ENCODE results near the gene N4BP2L1. TPM values are rescaled to one million over a fixed set of nuclear protein-coding genes. Genes with fewer than 3 reads are reported as not detected.

Gene N4BP2L1
- total RNA-seq, 2 experiments from 2014 or later, result 7.9 to 14.6 TPM

DNA sequence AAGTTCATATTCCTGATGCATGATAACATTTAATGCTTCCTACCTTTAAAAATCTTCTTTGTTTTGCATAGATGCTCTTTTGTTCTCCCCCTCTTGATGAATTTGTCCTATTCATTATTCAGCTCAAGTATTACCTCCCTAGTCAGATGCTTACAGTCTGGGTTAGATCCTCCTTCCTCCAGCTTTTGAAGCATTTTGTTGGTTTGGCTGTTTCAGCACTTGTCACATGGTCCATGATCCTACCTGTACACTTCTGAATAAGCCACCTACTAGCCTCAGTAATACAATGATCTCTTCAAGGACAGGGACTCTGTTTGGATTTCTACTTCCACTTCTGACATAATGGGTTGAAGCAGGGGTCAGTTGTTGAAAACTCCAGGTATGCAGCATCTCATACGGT is 37.4 kb downstream of the N4BP2L1 start:
- no peaks in the 10 kb centered on the region for H3K9me3 ChIP-seq (ENCODE audit: low read length)
- POLR2A ChIA-PET, result no interaction called here
- H2AFZ ChIP-seq (ENCODE audit: low read length), result no peak overlapping the region
- peaks cover 66% of the 10 kb centered on the region for H3K36me3 ChIP-seq (ENCODE audit: insufficient read depth, low read length)
- CTCF ChIA-PET (ENCODE audit: unreplicated experiment), result no interaction called here
- H3K4me1 ChIP-seq (ENCODE audit: insufficient read depth, low read length, poor library complexity, severe bottlenecking), result no peaks in the 10 kb centered on the region
- H4K20me1 ChIP-seq (ENCODE audit: insufficient read depth, low read length), result no peaks in the 10 kb centered on the region
- no peak for TF ChIP-seq EZH2phosphoT487 (IDR thresholded peaks at IDR 0.05; ENCODE audit: borderline replicate concordance, low read depth, low read length)
- TF ChIP-seq, protein P1, sequence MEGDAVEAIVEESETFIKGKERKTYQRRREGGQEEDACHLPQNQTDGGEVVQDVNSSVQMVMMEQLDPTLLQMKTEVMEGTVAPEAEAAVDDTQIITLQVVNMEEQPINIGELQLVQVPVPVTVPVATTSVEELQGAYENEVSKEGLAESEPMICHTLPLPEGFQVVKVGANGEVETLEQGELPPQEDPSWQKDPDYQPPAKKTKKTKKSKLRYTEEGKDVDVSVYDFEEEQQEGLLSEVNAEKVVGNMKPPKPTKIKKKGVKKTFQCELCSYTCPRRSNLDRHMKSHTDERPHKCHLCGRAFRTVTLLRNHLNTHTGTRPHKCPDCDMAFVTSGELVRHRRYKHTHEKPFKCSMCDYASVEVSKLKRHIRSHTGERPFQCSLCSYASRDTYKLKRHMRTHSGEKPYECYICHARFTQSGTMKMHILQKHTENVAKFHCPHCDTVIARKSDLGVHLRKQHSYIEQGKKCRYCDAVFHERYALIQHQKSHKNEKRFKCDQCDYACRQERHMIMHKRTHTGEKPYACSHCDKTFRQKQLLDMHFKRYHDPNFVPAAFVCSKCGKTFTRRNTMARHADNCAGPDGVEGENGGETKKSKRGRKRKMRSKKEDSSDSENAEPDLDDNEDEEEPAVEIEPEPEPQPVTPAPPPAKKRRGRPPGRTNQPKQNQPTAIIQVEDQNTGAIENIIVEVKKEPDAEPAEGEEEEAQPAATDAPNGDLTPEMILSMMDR (conservative IDR thresholded peaks at IDR 0.05; ENCODE audit: low read length), result no peak
- no peaks in the 10 kb centered on the region for H3K9me2 ChIP-seq (ENCODE audit: insufficient read depth, low read length)
- no TSS peak for BruUV-seq (replicated peaks)
- intact Hi-C loops (cut with micrococcal nuclease; ENCODE audit: unreplicated experiment), result no loop called here
- H3K27ac ChIP-seq (ENCODE audit: low read depth, low read length, poor library complexity, severe bottlenecking), result no peak overlapping the region
- no peak overlapping the region for H3K4me2 ChIP-seq (ENCODE audit: low read length)
- no peak overlapping the region for H3K4me3 ChIP-seq (ENCODE audit: low read depth, low read length, poor library complexity, severe bottlenecking)
- no peak for DNase-seq (ENCODE audit: low spot score)
- no peaks in the 10 kb centered on the region for H3K79me2 ChIP-seq (ENCODE audit: insufficient read depth, low read depth, low read length)

DNA sequence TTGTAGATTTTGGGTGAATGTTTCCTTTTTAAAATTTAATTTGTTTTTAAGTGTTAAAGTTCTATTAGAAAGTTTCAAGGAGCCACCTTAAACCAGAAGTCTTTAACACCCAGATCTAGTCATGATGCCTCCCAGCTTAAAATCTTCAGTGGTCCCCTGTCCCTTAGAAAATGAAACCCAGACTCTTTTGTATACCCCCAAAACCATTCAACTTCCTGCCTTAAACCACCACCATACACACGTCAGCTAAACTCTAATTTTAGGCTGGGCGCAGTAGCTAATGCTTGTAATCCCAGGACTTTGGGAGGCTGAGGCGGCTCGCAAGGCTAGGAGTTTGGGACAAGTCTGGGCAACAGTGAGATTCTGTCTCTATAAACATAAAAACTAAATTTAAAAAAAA is 37.9 kb downstream of the N4BP2L1 start:
- Histone ChIP-seq H3K27ac (ENCODE audit: low read depth, low read length, poor library complexity, severe bottlenecking) (no peak overlapping the region), H3K4me1 (ENCODE audit: insufficient read depth, low read length, poor library complexity, severe bottlenecking) (no peaks in the 10 kb centered on the region), H3K79me2 (ENCODE audit: insufficient read depth, low read depth, low read length) (no peaks in the 10 kb centered on the region), H3K9me3 (ENCODE audit: low read length) (no peaks in the 10 kb centered on the region), H3K36me3 (ENCODE audit: insufficient read depth, low read length) (peaks cover 66% of the 10 kb centered on the region), H3K4me2 (ENCODE audit: low read length) (no peak overlapping the region), H3K4me3 (ENCODE audit: low read depth, low read length, poor library complexity, severe bottlenecking) (no peak overlapping the region), H3K9me2 (ENCODE audit: insufficient read depth, low read length) (no peaks in the 10 kb centered on the region), H4K20me1 (ENCODE audit: insufficient read depth, low read length) (no peaks in the 10 kb centered on the region), H2AFZ (ENCODE audit: low read length) (no peak overlapping the region)
- no peak for DNase-seq (ENCODE audit: low spot score)
- no peak for TF ChIP-seq EZH2phosphoT487 (IDR thresholded peaks at IDR 0.05; ENCODE audit: borderline replicate concordance, low read depth, low read length)
- TF ChIP-seq, protein P1 (conservative IDR thresholded peaks at IDR 0.05; ENCODE audit: low read length), result no peak
- ChIA-PET POLR2A (no interaction called here), CTCF (ENCODE audit: unreplicated experiment) (no interaction called here)
- no TSS peak for BruUV-seq (replicated peaks)
- intact Hi-C loops (cut with micrococcal nuclease; ENCODE audit: unreplicated experiment), result no loop called here

DNA sequence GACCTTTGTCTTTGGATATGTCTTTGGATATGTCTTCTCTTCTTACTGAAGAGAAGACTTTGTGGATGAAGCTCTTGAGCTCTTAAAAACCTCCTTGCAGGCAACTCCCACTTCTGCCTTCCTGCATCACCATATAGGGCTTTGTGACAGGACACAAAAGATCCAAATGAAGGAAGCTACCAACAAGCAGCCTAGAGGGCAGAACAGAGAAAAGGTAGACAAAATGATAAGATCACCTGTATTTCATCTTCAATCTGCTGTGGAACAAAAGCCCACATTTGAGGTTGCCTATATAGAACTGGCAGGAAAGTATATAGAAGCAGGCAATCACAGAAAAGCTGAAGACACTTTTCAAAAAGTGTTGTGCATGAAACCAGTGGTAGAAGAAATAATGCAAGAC is 42.5 kb downstream of the N4BP2L1 start:
- Histone ChIP-seq H3K9me2 (ENCODE audit: insufficient read depth, low read length) (no peaks in the 10 kb centered on the region), H3K4me3 (ENCODE audit: low read depth, low read length, poor library complexity, severe bottlenecking) (no peak overlapping the region), H2AFZ (ENCODE audit: low read length) (no peak overlapping the region), H4K20me1 (ENCODE audit: insufficient read depth, low read length) (no peaks in the 10 kb centered on the region), H3K36me3 (ENCODE audit: insufficient read depth, low read length) (peaks cover 79% of the 10 kb centered on the region), H3K4me1 (ENCODE audit: insufficient read depth, low read length, poor library complexity, severe bottlenecking) (no peaks in the 10 kb centered on the region), H3K79me2 (ENCODE audit: insufficient read depth, low read depth, low read length) (no peaks in the 10 kb centered on the region), H3K9me3 (ENCODE audit: low read length) (no peaks in the 10 kb centered on the region), H3K4me2 (ENCODE audit: low read length) (no peak overlapping the region), H3K27ac (ENCODE audit: low read depth, low read length, poor library complexity, severe bottlenecking) (no peak overlapping the region)
- BruUV-seq (replicated peaks), result no TSS peak
- CTCF ChIA-PET (ENCODE audit: unreplicated experiment), result no interaction called here
- no peak for DNase-seq (ENCODE audit: low spot score)
- POLR2A ChIA-PET, result interaction anchor here (0.5 kb wide), 1 partner anchor 116 kb away, joined by 4 read pairs; no protein-coding TSS in a partner anchor
- TF ChIP-seq EZH2phosphoT487 (IDR thresholded peaks at IDR 0.05; ENCODE audit: borderline replicate concordance, low read depth, low read length), result no peak
- TF ChIP-seq, protein P1 (conservative IDR thresholded peaks at IDR 0.05; ENCODE audit: low read length), result no peak
- intact Hi-C loops (cut with micrococcal nuclease; ENCODE audit: unreplicated experiment), result no loop called here

Data from OCI-LY7 (cell line).